Measurements from ENCODE around the gene ACTN3. TPM values are rescaled to one million over a fixed set of nuclear protein-coding genes. Genes with fewer than 3 reads are reported as not detected.

The ACTN3 gene
- total and polyA plus RNA-seq, 2 experiments from 2014 or later = 0.58 TPM; not detected in 1

DNA sequence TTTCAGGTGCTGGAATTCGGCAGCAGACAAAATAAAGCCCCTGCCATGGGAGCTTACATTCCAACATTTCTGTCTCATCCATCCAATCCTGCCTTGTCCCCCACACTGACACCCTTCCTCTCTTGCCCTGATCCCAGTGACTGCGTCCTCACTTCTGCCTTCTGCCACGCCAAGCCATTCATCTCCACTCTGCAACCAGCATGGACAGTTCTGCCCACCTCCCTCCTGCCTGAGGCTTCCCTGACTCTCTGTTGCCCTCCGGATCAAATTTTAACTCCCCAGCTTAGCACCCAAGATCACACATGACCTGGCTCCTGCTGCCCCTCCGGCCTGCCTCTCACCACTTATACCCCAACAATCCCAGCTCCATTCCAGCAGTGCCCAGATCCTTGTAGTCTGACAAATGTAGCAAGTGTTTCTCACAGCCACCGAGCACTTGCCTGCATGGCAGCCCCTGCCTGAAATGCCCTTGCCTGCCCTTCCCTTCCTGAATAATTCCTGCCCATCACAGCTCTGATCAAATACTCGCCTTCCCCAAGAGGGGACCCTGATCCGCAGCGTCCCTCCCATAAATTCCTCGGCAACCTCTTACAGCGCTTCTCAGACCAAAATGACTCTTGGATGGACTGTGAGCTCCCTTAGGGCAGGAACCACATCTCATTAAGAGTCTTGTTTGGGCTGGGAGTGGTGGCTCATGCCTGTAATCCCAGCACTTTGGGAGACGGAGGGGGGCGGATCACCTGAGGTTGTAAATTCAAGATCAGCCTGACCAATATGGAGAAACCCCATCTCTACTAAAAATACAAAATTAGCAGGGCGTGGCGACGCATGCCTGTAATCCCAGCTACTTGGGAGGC lies 2.3 kb downstream of the ACTN3 start:
- Histone ChIP-seq H3K27ac (no peak overlapping the region), H4K20me1 (ENCODE audit: insufficient read depth, poor library complexity, severe bottlenecking) (no peaks in the 10 kb centered on the region), H3K27me3 (no peaks in the 10 kb centered on the region), H3K36me3 (replicated peaks; ENCODE audit: insufficient read depth, low read depth) (no peaks in the 10 kb centered on the region), H3K79me2 (peaks cover 3% of the 10 kb centered on the region), H3K9me3 (ENCODE audit: low read depth) (no peaks in the 10 kb centered on the region), H3K4me1 (ENCODE audit: insufficient read depth) (peaks cover 17% of the 10 kb centered on the region), H2AFZ (no peak overlapping the region), H3K4me3 (no peak overlapping the region), H3K4me2 (no peak overlapping the region), H3K9me2 (replicated peaks; ENCODE audit: insufficient read depth) (no peaks in the 10 kb centered on the region)
- TF ChIP-seq, protein P1, sequence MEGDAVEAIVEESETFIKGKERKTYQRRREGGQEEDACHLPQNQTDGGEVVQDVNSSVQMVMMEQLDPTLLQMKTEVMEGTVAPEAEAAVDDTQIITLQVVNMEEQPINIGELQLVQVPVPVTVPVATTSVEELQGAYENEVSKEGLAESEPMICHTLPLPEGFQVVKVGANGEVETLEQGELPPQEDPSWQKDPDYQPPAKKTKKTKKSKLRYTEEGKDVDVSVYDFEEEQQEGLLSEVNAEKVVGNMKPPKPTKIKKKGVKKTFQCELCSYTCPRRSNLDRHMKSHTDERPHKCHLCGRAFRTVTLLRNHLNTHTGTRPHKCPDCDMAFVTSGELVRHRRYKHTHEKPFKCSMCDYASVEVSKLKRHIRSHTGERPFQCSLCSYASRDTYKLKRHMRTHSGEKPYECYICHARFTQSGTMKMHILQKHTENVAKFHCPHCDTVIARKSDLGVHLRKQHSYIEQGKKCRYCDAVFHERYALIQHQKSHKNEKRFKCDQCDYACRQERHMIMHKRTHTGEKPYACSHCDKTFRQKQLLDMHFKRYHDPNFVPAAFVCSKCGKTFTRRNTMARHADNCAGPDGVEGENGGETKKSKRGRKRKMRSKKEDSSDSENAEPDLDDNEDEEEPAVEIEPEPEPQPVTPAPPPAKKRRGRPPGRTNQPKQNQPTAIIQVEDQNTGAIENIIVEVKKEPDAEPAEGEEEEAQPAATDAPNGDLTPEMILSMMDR (IDR thresholded peaks at IDR 0.05; ENCODE audit: poor library complexity) = no peak
- TF ChIP-seq EZH2phosphoT487 (IDR thresholded peaks at IDR 0.05; ENCODE audit: low read depth, severe bottlenecking, unreplicated experiment) (no peak), EZH2 (IDR thresholded peaks at IDR 0.05; ENCODE audit: borderline replicate concordance) (no peak)
- no peak for DNase-seq (ENCODE audit: low spot score)
- 59% methylated on average over 16 of the region's 16 CpGs for WGBS (ENCODE audit: low lambda C conversion rate, missing lambda C conversion rate)

DNA sequence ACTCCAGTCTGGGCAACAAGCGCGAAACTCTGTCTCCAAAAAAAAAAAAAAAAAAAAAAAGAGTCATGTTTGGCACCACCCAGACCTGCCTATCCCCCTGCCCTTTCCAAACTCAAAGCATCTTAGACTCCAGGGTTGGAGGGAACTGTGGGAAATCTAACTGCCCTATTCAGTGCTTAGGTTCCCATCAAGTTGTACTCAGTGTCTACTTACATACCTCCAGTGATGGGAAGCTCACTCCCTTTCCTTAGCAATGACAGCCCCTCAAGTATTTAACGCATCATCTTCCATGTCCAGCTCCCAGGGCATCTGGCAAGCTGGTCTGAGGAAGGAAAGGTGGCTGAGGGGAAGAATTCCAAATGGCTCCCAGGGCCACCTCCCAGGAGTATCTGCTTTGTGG lies 3.0 kb downstream of the ACTN3 start:
- Histone ChIP-seq H3K4me1 (ENCODE audit: insufficient read depth) (peaks cover 17% of the 10 kb centered on the region), H3K79me2 (peaks cover under 1% of the 10 kb centered on the region), H3K36me3 (replicated peaks; ENCODE audit: insufficient read depth, low read depth) (no peaks in the 10 kb centered on the region), H4K20me1 (ENCODE audit: insufficient read depth, poor library complexity, severe bottlenecking) (no peaks in the 10 kb centered on the region), H2AFZ (no peak overlapping the region), H3K27ac (no peak overlapping the region), H3K27me3 (no peaks in the 10 kb centered on the region), H3K4me2 (no peak overlapping the region), H3K9me2 (replicated peaks; ENCODE audit: insufficient read depth) (no peaks in the 10 kb centered on the region), H3K9me3 (ENCODE audit: low read depth) (no peaks in the 10 kb centered on the region), H3K4me3 (no peak overlapping the region)
- WGBS (ENCODE audit: low lambda C conversion rate, missing lambda C conversion rate) = 86% methylated on average over 3 of the region's 3 CpGs
- TF ChIP-seq EZH2phosphoT487 (IDR thresholded peaks at IDR 0.05; ENCODE audit: low read depth, severe bottlenecking, unreplicated experiment) (no peak), EZH2 (IDR thresholded peaks at IDR 0.05; ENCODE audit: borderline replicate concordance) (no peak)
- TF ChIP-seq, protein P1 (IDR thresholded peaks at IDR 0.05; ENCODE audit: poor library complexity) = no peak
- no peak for DNase-seq (ENCODE audit: low spot score)

GRCh38 chr11:66550887-66551286 lies 4.2 kb downstream of the ACTN3 start:
- H3K4me3 ChIP-seq = no peak overlapping the region
- no peak for DNase-seq (ENCODE audit: low spot score)

More at GRCh38 chr11:66550887-66551286, 4.2 kb downstream of the ACTN3 start:
- no peak overlapping the region for H3K27ac ChIP-seq
- H3K9me2 ChIP-seq (replicated peaks; ENCODE audit: insufficient read depth) = no peaks in the 10 kb centered on the region
- TF ChIP-seq EZH2 (IDR thresholded peaks at IDR 0.05; ENCODE audit: borderline replicate concordance) (no peak), EZH2phosphoT487 (IDR thresholded peaks at IDR 0.05; ENCODE audit: low read depth, severe bottlenecking, unreplicated experiment) (no peak)
- TF ChIP-seq, protein P1 (IDR thresholded peaks at IDR 0.05; ENCODE audit: poor library complexity) = no peak
- 89% methylated on average over 4 of the region's 4 CpGs for WGBS (ENCODE audit: low lambda C conversion rate, missing lambda C conversion rate)
- peaks cover 10% of the 10 kb centered on the region for H3K4me1 ChIP-seq (ENCODE audit: insufficient read depth)
- H3K4me2 ChIP-seq = no peak overlapping the region
- H3K36me3 ChIP-seq (replicated peaks; ENCODE audit: insufficient read depth, low read depth) = no peaks in the 10 kb centered on the region
- H2AFZ ChIP-seq = no peak overlapping the region
- H3K9me3 ChIP-seq (ENCODE audit: low read depth) = no peaks in the 10 kb centered on the region
- no peaks in the 10 kb centered on the region for H3K27me3 ChIP-seq
- no peaks in the 10 kb centered on the region for H3K79me2 ChIP-seq
- no peaks in the 10 kb centered on the region for H4K20me1 ChIP-seq (ENCODE audit: insufficient read depth, poor library complexity, severe bottlenecking)

Data from hepatocyte (in vitro differentiated cells).